ENCODE results near the gene WDR44. TPM values are rescaled to one million over a fixed set of nuclear protein-coding genes. Genes with fewer than 3 reads are reported as not detected.

WDR44 gene
- total and polyA plus RNA-seq, 2 of the 4 experiments (the other 2 are of a cell fraction): 10.0 to 11.8 TPM

- no peaks in the 10 kb centered on the region for H3K27me3 ChIP-seq (ENCODE audit: control insufficient read depth, insufficient read depth, low read length)
- H3K36me3 ChIP-seq (ENCODE audit: control insufficient read depth, insufficient read depth, low read length): no peaks in the 10 kb centered on the region
- dilution Hi-C loops (cut with HindIII; ENCODE audit: low sequenced_read_pairs, unreplicated experiment): no loop called here
- H3K18ac ChIP-seq (ENCODE audit: low read depth, low read length): no peak overlapping the region
- no peak for ATAC-seq (ENCODE audit: low read depth)
- TF ChIP-seq RCOR1 (IDR thresholded peaks at IDR 0.05; ENCODE audit: insufficient replicate concordance, low read length) (no peak), CEBPB (IDR thresholded peaks at IDR 0.05; ENCODE audit: low read depth, low read length) (no peak), CHD1 (IDR thresholded peaks at IDR 0.05; ENCODE audit: low read depth, low read length) (no peak), RAD21 (IDR thresholded peaks at IDR 0.05; ENCODE audit: low read length) (no peak), MAFK (IDR thresholded peaks at IDR 0.05; ENCODE audit: low read depth, low read length) (no peak), NFE2L2 (IDR thresholded peaks at IDR 0.05; ENCODE audit: low read depth, low read length) (no peak), MXI1 (IDR thresholded peaks at IDR 0.05; ENCODE audit: borderline replicate concordance, low read depth, low read length) (no peak), POLR2A (IDR thresholded peaks at IDR 0.05; ENCODE audit: low read depth, low read length) (no peak), MAZ (IDR thresholded peaks at IDR 0.05; ENCODE audit: borderline replicate concordance, low read depth, low read length) (no peak), CTCF (conservative IDR thresholded peaks at IDR 0.05; ENCODE audit: low read depth, low read length) (no peak), SMC3 (IDR thresholded peaks at IDR 0.05; ENCODE audit: low read depth, low read length) (no peak)
- ChIA-PET POLR2A (ENCODE audit: unreplicated experiment) (no interaction called here), CTCF (interaction anchor here (0.6 kb wide), 1 partner anchor 111 kb away, joined by 3 read pairs; no protein-coding TSS in a partner anchor)
- WGBS, 2 experiments (ENCODE audit: extremely low coverage in 2 of 2, insufficient read length in 1 of 2): no CpG with 5 or more reads among the region's 3 CpGs
- H3K9ac ChIP-seq (ENCODE audit: low read depth, low read length): no peak overlapping the region
- H3K56ac ChIP-seq (ENCODE audit: extremely low read depth, insufficient read depth, low read length): no peak overlapping the region
- no peaks in the 10 kb centered on the region for H3K9me1 ChIP-seq (ENCODE audit: insufficient read depth, low read length)
- H3K27ac ChIP-seq (ENCODE audit: insufficient read depth, low read length): no peak overlapping the region
- no peak overlapping the region for H2AK9ac ChIP-seq (replicated peaks; ENCODE audit: low read depth, low read length, poor library complexity)
- H3K4me2 ChIP-seq (ENCODE audit: low read depth, low read length): no peak overlapping the region
- peaks cover 2% of the 10 kb centered on the region; the same call in 1 of the 2 replicates for H3K4me1 ChIP-seq (ENCODE audit: control insufficient read depth, insufficient read depth, low read length)
- H3K9me3 ChIP-seq (ENCODE audit: control insufficient read depth, insufficient read depth, low read length): no peaks in the 10 kb centered on the region
- no peak overlapping the region for H2BK120ac ChIP-seq (ENCODE audit: low read depth, low read length)
- peaks cover 6% of the 10 kb centered on the region in 2 experiments; a peak in 3 of 4 replicates for H3K79me1 ChIP-seq (ENCODE audit: low read depth in 1 of 2, low read length in 2 of 2)
- H3K23ac ChIP-seq (ENCODE audit: low read depth, low read length): no peak overlapping the region
- no peak overlapping the region for H4K5ac ChIP-seq (ENCODE audit: low read depth, low read length)
- no peak overlapping the region for H4K91ac ChIP-seq (ENCODE audit: insufficient read depth, low read depth, low read length)
- no peak overlapping the region for H2BK5ac ChIP-seq (ENCODE audit: low read depth, low read length, poor library complexity, severe bottlenecking)
- no peak overlapping the region for H4K8ac ChIP-seq (ENCODE audit: low read depth in 2 of 2, low read length in 2 of 2)
- DNase-seq: no peak
- no peak overlapping the region for H3K14ac ChIP-seq (replicated peaks; ENCODE audit: low read depth, low read length)
- H4K20me1 ChIP-seq (ENCODE audit: insufficient read depth, low read length): no peaks in the 10 kb centered on the region
- H3K4me3 ChIP-seq (ENCODE audit: insufficient read depth, low read depth, low read length): no peak overlapping the region
- intact Hi-C loops (cut with micrococcal nuclease): no loop called here
- H2AFZ ChIP-seq (replicated peaks; ENCODE audit: low read length, poor library complexity): no peak overlapping the region
- in situ Hi-C loops (cut with MboI; ENCODE audit: low sequenced_read_pairs): no loop called here
- no peak overlapping the region for H2AK5ac ChIP-seq (ENCODE audit: low read depth, low read length)
- H2BK20ac ChIP-seq (ENCODE audit: low read depth, low read length): no peak overlapping the region
- no TSS peak for BruUV-seq (replicated peaks)
- no peak overlapping the region for H3K4ac ChIP-seq (ENCODE audit: low read depth, low read length)
- H2BK15ac ChIP-seq (ENCODE audit: low read depth, low read length): no peak overlapping the region
Observed at GRCh38 chrX:118493653-118494297, 147.9 kb downstream of the WDR44 start.

Data from IMR-90 (cell line).